Right lobe of liver (tissue), 4 donors: ENCODE measurements around the gene HECA.

Experiments used
- POLR2A ChIP-seq: fragments of 450-650 bp; IDR thresholded peaks from one replicate; pipeline ENCODE4 v1.6.1; 2017; ENCODE audit warnings: antibody characterized with exemption, mild to moderate bottlenecking
- TF ChIP-seq, protein P1 (sequence below), 4 donors: fragments of 200-600 bp in 3 of 4; fragments of 450-650 bp in 1 of 4; IDR thresholded peaks; one replicate each; pipeline versions ENCODE4 v1.5.1 to v1.8.0; 2016 to 2022; ENCODE audit warnings: antibody characterized with exemption in 4 of 4, mild to moderate bottlenecking in 2 of 4
- donor health status: DM: no; HTN: no; CAD: no.
- donor health status: DM: no; HTN: no; CAD: no.
- donor health status: DM: no; HTN: yes; CAD: no.

DNA sequence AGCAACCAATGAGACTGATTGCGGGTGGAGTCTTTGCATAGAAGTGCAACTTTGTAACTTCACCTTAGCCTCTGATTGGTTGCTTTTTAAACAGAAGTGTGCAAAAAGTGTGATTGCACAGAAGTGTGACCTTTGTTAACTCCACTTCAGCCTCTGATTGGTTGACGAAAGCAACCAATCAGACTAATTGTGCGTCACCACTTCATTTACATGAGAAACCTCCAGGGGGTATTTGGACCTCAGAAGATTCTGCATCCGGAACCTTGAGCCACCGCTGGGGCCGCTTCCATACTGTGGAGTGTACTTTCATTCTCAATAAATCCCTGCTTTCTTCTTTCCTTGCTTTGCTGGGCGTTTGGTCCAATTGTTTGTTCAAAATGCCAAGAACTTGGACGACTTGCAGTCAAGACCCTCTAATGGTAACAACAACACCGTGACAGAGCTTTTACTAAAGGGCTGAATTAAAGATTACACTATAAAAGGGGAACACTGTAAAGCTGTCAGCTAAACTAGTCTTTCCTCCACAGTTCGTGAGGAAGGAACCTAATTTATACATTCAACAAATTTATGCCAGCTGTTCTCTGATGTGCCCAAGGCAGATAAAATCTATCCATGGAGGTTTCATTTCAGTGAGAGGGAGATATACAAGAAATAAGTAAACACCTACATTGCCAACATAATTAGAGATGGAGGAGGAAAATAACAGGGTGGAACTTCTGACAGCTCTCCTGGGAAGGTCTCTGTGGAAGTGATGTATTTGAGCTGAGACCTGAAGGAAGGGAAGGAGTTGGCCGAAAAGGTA, 1.4 kb upstream of the HECA start:
- TF ChIP-seq, protein P1, sequence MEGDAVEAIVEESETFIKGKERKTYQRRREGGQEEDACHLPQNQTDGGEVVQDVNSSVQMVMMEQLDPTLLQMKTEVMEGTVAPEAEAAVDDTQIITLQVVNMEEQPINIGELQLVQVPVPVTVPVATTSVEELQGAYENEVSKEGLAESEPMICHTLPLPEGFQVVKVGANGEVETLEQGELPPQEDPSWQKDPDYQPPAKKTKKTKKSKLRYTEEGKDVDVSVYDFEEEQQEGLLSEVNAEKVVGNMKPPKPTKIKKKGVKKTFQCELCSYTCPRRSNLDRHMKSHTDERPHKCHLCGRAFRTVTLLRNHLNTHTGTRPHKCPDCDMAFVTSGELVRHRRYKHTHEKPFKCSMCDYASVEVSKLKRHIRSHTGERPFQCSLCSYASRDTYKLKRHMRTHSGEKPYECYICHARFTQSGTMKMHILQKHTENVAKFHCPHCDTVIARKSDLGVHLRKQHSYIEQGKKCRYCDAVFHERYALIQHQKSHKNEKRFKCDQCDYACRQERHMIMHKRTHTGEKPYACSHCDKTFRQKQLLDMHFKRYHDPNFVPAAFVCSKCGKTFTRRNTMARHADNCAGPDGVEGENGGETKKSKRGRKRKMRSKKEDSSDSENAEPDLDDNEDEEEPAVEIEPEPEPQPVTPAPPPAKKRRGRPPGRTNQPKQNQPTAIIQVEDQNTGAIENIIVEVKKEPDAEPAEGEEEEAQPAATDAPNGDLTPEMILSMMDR (IDR thresholded peaks at IDR 0.05): no peak
- TF ChIP-seq POLR2A: no peak
